DND-41 (cell line): ENCODE results near the gene MOB3B.

Experiments used
- EZH2 ChIP-seq: IDR thresholded peaks from 3 replicates; pipeline ENCODE4 v1.6.1; 2012; ENCODE audit warnings: borderline replicate concordance, low read depth, mild to moderate bottlenecking, moderate library complexity, low read length, inconsistent platforms; ENCODE audit not compliant: severe bottlenecking
- TF ChIP-seq, protein P1 (sequence below): IDR thresholded peaks from 2 replicates; pipeline ENCODE4 v1.5.1; 2012; ENCODE audit warnings: borderline replicate concordance, low read length, moderate library complexity, mild to moderate bottlenecking; ENCODE audit not compliant: poor library complexity, severe bottlenecking; ENCODE audit errors: extremely low read depth

DNA sequence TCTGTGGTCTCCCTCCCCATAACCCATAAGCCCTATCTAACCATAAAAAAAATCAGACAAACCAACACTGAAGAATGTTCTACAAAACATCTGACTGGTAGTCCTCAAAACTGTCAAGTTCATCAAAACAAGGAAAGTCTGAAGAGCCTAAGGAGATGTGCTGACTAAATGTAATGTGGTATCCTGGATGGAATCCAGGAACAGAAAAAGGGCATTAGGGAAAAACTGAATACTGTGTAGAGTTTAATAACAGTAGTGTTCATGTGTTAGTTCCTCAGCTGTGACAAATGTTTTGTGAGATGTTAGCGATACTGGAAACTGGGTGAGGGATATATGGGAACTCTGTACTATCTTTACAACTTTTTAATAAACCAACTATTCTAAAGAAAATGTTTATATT is 157.0 kb downstream of the MOB3B start:
- TF ChIP-seq EZH2: no peak
- TF ChIP-seq, protein P1, sequence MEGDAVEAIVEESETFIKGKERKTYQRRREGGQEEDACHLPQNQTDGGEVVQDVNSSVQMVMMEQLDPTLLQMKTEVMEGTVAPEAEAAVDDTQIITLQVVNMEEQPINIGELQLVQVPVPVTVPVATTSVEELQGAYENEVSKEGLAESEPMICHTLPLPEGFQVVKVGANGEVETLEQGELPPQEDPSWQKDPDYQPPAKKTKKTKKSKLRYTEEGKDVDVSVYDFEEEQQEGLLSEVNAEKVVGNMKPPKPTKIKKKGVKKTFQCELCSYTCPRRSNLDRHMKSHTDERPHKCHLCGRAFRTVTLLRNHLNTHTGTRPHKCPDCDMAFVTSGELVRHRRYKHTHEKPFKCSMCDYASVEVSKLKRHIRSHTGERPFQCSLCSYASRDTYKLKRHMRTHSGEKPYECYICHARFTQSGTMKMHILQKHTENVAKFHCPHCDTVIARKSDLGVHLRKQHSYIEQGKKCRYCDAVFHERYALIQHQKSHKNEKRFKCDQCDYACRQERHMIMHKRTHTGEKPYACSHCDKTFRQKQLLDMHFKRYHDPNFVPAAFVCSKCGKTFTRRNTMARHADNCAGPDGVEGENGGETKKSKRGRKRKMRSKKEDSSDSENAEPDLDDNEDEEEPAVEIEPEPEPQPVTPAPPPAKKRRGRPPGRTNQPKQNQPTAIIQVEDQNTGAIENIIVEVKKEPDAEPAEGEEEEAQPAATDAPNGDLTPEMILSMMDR: no peak
